OCI-LY7 (cell line): Measurements from ENCODE around the gene C1orf74. TPM values are rescaled to one million over a fixed set of nuclear protein-coding genes. Genes with fewer than 3 reads are reported as not detected.
A peak's percentile ranks its signal among the peaks of the same experiment; 100 is the strongest.

Experiments
- BruUV-seq: library from RNA; stranded (reverse); fragments of 400-500 nt; replicated peaks from 2 replicates; lab custom pipeline; 2021; lab: Mats Ljungman, UMichigan
- CTCF ChIA-PET: fragments of 300-600 bp; sonication (Branson Sonifier 250); formaldehyde crosslinking; loops from one replicate; lab custom pipeline; 2022; ENCODE audit warnings: antibody characterized with exemption; ENCODE audit not compliant: unreplicated experiment; lab: Charles Lee
- POLR2A ChIA-PET: fragments of 300-600 bp; sonication (Branson Sonifier 250); formaldehyde crosslinking; loops from one replicate; lab custom pipeline; 2022; ENCODE audit warnings: antibody characterized with exemption; lab: Charles Lee
- DNase-seq: peaks from one replicate; pipeline ENCODE4 v3.0.0-alpha.2; 2015; ENCODE audit warnings: low spot score
- H2AFZ ChIP-seq: fragments of 200-600 bp; sonication (generic), shearing (Covaris generic); 2 replicates; pipeline ENCODE4 v1.6.1; 2014; ENCODE audit warnings: mild to moderate bottlenecking, antibody characterized with exemption, low read length, moderate library complexity
- H3K27ac ChIP-seq: fragments of 200-600 bp; sonication (generic); 2 replicates; pipeline ENCODE4 v1.5.1; 2014; ENCODE audit warnings: mixed run types, low read depth, mild to moderate bottlenecking, moderate library complexity, low read length, inconsistent platforms; ENCODE audit not compliant: poor library complexity, severe bottlenecking
- H3K36me3 ChIP-seq: fragments of 200-600 bp; sonication (generic); 2 replicates; pipeline ENCODE4 v1.6.1; 2014; ENCODE audit warnings: mild to moderate bottlenecking, antibody characterized with exemption, low read length, moderate library complexity, mixed read lengths; ENCODE audit not compliant: insufficient read depth
- H3K4me1 ChIP-seq: fragments of 200-600 bp; sonication (generic); 2 replicates; pipeline ENCODE4 v1.5.1; 2014; ENCODE audit warnings: mild to moderate bottlenecking, low read length; ENCODE audit not compliant: insufficient read depth, poor library complexity, severe bottlenecking
- H3K4me2 ChIP-seq: fragments of 200-600 bp; sonication (generic); 2 replicates; pipeline ENCODE4 v1.6.1; 2014; ENCODE audit warnings: mild to moderate bottlenecking, low read length
- H3K4me3 ChIP-seq: fragments of 200-600 bp; sonication (generic); 2 replicates; pipeline ENCODE4 v1.5.1; 2014; ENCODE audit warnings: mild to moderate bottlenecking, low read depth, low read length; ENCODE audit not compliant: poor library complexity, severe bottlenecking
- H3K79me2 ChIP-seq: fragments of 200-600 bp; sonication (generic); 2 replicates; pipeline ENCODE4 v1.6.1; 2016; ENCODE audit warnings: low read depth, mild to moderate bottlenecking, low read length, moderate library complexity, mixed read lengths; ENCODE audit not compliant: insufficient read depth
- H3K9me2 ChIP-seq: fragments of 200-600 bp; sonication (generic); 2 replicates; pipeline ENCODE4 v1.6.1; 2016; ENCODE audit warnings: mild to moderate bottlenecking, low read length, mixed read lengths; ENCODE audit not compliant: insufficient read depth
- H3K9me3 ChIP-seq: fragments of 200-600 bp; sonication (generic); 2 replicates; pipeline ENCODE4 v1.6.1; 2014; ENCODE audit warnings: mild to moderate bottlenecking, mixed run types, low read length, mixed read lengths
- H4K20me1 ChIP-seq: fragments of 200-600 bp; sonication (generic); 2 replicates; pipeline ENCODE4 v1.6.1; 2014; ENCODE audit warnings: mild to moderate bottlenecking, antibody characterized with exemption, low read length, moderate library complexity, mixed read lengths; ENCODE audit not compliant: insufficient read depth
- EZH2phosphoT487 ChIP-seq: fragments of 200-600 bp; sonication (generic); IDR thresholded peaks from 2 replicates; pipeline ENCODE4 v1.6.1; 2018; ENCODE audit warnings: low read depth, borderline replicate concordance, mild to moderate bottlenecking, mixed run types, antibody characterized with exemption, low read length, moderate library complexity, mixed read lengths
- intact Hi-C: fragments of 100-400 bp; cut with micrococcal nuclease; formaldehyde crosslinking; loops from one replicate; pipeline ENCODE4 v1.10.0; 2022; ENCODE audit not compliant: unreplicated experiment
- total RNA-seq, 2 experiments: library from RNA; depleted of rRNA in 1 of 2; stranded (reverse); fragments of >200 nt in 1 of 2; shearing (Covaris generic) in 1 of 2; gene quantifications; 2 replicates each; pipeline ENCODE4 v1.2.3, GENCODE V29; 2014 to 2022
- TF ChIP-seq, protein P1 (sequence below): fragments of 200-600 bp; sonication (generic); conservative IDR thresholded peaks from 2 replicates; pipeline ENCODE4 v1.5.1; 2014; ENCODE audit warnings: mild to moderate bottlenecking, antibody characterized with exemption, low read length, moderate library complexity, mixed read lengths

Gene C1orf74
- total RNA-seq, 2 experiments from 2014 or later, result 4.2 to 4.4 TPM

DNA sequence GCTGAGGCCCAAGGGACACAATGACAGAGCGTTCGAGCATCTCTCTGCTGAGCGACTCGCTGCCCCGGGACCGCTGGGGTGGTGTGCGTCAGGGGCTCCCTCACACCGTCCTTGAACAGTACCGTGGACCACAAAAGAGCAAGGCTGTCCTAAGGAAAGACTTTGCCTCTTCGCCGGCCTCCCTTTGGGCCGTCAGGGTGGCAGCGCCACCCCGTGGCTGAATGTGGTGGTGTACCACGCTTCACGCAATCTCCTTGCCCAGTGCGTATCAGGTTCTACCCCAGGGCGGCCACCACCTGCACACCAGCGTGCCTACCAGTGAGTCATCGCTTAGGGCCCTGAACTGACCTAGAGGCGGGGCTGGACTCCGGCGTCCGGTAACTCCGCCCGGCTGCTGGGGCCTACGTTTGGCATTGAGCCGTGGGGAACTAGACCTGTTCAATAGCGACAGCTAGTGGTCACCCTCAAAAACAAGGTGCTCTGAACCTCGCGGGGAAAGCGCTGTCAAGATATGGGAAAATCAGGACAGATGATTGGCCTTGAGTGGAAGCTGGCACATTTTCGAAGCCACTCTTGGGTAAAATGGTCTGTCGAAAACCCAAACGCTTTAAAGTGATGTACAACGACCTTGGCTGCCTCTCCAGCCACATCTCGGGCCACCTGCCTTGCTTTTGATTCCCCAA, 36.6 kb downstream of the C1orf74 start:
- Histone ChIP-seq H4K20me1 (no peaks in the 10 kb centered on the region), H3K9me2 (no peaks in the 10 kb centered on the region), H3K9me3 (no peaks in the 10 kb centered on the region), H3K36me3 (no peaks in the 10 kb centered on the region), H3K27ac (no peak overlapping the region), H3K4me2 (peak overlapping the region; percentile 51; the same call in 1 of the 2 replicates), H3K79me2 (no peaks in the 10 kb centered on the region), H3K4me1 (peaks cover 13% of the 10 kb centered on the region), H3K4me3 (peak overlapping the region; percentile 25), H2AFZ (peak overlapping the region; percentile 38; the same call in 1 of the 2 replicates)
- ChIA-PET CTCF (interaction anchor here (0.5 to 1.4 kb wide), 3 partner anchors 20 to 40 kb away, joined by 3 read pairs; no protein-coding TSS in a partner anchor), POLR2A (no interaction called here)
- BruUV-seq, result no TSS peak
- no peak for TF ChIP-seq EZH2phosphoT487
- TF ChIP-seq, protein P1, sequence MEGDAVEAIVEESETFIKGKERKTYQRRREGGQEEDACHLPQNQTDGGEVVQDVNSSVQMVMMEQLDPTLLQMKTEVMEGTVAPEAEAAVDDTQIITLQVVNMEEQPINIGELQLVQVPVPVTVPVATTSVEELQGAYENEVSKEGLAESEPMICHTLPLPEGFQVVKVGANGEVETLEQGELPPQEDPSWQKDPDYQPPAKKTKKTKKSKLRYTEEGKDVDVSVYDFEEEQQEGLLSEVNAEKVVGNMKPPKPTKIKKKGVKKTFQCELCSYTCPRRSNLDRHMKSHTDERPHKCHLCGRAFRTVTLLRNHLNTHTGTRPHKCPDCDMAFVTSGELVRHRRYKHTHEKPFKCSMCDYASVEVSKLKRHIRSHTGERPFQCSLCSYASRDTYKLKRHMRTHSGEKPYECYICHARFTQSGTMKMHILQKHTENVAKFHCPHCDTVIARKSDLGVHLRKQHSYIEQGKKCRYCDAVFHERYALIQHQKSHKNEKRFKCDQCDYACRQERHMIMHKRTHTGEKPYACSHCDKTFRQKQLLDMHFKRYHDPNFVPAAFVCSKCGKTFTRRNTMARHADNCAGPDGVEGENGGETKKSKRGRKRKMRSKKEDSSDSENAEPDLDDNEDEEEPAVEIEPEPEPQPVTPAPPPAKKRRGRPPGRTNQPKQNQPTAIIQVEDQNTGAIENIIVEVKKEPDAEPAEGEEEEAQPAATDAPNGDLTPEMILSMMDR, result peak; percentile 93
- peak; percentile 53 for DNase-seq
- intact Hi-C loops, result loop anchor here (5.0 kb wide), 2 partner anchors 55 to 170 kb away; no protein-coding TSS in a partner anchor

DNA sequence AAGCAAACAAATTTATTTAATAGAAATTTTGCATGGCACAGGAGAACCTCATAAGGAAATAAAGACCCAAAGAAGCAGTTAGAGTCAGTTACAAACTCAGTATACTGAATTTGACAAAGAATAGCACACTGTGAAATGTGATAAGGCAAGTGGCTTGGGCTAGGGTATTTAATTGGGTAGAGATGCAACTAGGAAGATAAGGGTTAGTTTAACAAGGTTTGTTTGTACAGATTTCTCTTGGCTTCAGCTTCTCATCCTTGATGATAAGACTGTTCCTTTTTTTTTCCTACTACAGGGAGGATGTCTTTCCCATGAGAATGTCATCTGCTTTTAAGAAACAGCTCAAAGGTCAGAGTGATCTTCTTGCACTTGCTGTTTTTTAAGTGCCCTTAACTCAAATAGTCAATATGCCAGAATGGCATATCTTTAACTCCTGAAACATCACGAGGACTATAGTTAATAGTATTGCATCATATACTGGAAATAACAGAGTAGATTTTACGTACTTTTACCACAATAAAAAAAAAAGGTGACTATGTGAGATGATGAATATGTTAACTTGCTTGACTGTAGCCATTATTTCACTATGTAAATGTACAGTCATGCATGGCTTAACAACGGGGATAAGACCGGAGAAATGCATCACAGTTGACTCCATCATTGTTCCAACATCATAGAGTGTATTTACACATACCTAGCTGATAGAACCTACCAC, 37.8 kb downstream of the C1orf74 start:
- H3K9me3 ChIP-seq, result no peaks in the 10 kb centered on the region
- H3K4me1 ChIP-seq, result peaks cover 10% of the 10 kb centered on the region
- ChIA-PET CTCF (no interaction called here), POLR2A (interaction anchor here (0.9 kb wide), 1 partner anchor 9 kb away, joined by 3 read pairs; the partner anchor contains the start of gene TRAF3IP3)
- H3K4me3 ChIP-seq, result no peak overlapping the region
- BruUV-seq, result no TSS peak
- no peak overlapping the region for H2AFZ ChIP-seq
- H3K9me2 ChIP-seq, result no peaks in the 10 kb centered on the region
- intact Hi-C loops, result loop anchor here (5.0 kb wide), 2 partner anchors 54 to 169 kb away; no protein-coding TSS in a partner anchor
- TF ChIP-seq EZH2phosphoT487, result no peak
- TF ChIP-seq, protein P1, result no peak
- H3K79me2 ChIP-seq, result no peaks in the 10 kb centered on the region
- DNase-seq, result no peak
- H3K36me3 ChIP-seq, result no peaks in the 10 kb centered on the region
- no peaks in the 10 kb centered on the region for H4K20me1 ChIP-seq
- no peak overlapping the region for H3K4me2 ChIP-seq
- no peak overlapping the region for H3K27ac ChIP-seq

DNA sequence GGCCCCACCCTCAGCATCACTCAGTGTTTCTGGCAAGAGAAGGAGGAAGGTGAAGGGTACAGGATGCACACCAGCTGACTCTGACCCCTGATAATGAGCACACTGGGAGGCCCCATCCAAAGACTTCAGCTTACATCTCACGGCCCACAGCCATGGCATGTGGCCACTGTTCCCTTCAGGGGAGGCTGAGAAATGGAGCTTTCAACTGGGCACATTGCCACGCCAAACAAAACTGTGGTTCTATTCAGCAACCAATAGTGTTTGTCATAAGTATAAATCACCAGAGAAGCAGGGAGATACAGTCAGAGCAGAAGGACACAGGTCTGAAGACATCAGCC, 41.2 kb downstream of the C1orf74 start:
- Histone ChIP-seq H3K9me2 (no peaks in the 10 kb centered on the region), H3K4me2 (no peak overlapping the region), H3K4me3 (no peak overlapping the region), H3K27ac (no peak overlapping the region), H3K4me1 (peaks cover 6% of the 10 kb centered on the region), H3K36me3 (no peaks in the 10 kb centered on the region), H2AFZ (no peak overlapping the region), H3K9me3 (no peaks in the 10 kb centered on the region), H4K20me1 (no peaks in the 10 kb centered on the region), H3K79me2 (no peaks in the 10 kb centered on the region)
- ChIA-PET POLR2A (no interaction called here), CTCF (no interaction called here)
- TF ChIP-seq EZH2phosphoT487, result no peak
- BruUV-seq, result no TSS peak
- intact Hi-C loops, result no loop called here
- DNase-seq, result no peak
